ENCODE data around the gene FDXR. TPM values are rescaled to one million over a fixed set of nuclear protein-coding genes. Genes with fewer than 3 reads are reported as not detected.

FDXR gene
- total RNA-seq, 1 donor from 2014 or later: 4.3 TPM

DNA sequence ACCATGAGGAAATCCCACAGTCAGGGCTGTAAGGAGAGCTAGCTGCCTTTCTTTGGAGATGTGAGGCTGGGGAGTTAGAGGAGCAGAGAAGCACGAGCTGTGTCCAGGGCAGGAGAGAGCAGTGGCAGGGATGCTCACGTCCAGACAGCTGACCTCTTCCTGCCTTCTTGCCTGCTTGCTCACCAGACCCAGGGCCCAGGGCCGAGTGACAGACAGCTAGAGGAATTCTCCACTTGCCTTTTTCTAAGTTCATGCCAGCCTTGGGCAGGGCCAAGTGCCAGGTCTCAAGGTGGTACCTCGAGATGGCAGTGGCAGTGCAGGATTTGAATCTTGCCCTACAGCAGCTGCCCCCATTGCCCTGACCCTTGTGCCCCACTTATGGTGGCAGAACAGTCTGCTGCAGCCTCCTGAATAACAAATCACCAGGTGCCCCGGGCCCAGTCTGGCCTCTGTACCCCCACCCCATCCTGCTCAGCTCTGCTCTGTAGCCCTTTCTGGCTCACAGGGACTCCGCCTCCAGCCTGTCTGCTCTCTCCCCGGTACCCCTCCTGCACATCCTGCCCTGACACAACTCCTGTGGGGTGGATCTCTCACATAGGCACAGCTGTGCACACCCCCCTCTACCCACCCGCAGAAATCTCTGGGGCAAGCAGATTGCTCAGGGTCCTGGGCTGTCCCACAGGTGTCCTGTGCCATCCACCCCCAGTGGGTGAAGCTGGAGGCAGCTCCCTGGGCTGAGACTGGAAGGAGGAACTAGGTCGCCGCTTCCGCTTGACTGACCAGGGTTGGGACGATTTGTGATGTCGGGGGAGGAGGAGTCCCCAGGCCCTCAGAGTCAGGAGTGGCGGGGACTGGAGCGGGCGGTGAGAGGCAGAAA is 39.1 kb downstream of the FDXR start:
- DNase-seq: no peak

GRCh38 chr17:74832421-74832820 is 40.4 kb downstream of the FDXR start:
- DNase-seq: no peak

DNA sequence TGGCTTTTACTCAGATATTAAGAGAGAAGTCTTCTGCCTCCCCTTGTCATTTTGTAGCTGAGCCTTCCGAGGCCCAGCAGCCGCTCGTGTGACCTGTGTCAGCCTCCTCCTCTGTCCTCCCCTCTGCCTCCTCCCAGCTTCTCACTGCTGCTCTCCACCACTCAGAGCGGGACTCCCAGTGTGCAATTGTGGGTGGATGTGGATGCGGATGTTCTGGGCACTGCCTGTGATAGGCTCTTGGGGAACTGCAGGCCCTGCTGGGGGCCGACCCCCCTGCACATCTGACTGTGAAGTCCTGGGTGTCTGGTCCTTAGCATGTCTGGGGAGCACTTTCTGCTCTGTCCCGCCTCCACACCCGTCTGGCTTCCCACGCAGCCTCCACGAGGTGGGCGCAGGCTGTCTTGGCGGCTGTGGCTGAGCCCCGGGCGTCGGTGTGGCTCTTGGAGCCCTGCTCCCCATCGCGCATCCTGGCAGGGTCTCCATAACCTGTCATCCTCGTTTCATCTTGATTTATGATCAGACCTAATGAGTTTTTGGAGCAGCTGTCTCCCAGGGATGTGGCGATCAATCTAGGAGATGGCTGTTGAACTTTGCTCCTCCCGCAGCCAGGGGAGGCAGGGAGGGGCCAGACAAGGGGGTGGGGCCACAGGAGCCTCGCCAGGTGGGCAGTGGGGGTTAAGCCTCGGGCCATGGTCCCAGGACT is 41.2 kb downstream of the FDXR start:
- no peak for DNase-seq

DNA sequence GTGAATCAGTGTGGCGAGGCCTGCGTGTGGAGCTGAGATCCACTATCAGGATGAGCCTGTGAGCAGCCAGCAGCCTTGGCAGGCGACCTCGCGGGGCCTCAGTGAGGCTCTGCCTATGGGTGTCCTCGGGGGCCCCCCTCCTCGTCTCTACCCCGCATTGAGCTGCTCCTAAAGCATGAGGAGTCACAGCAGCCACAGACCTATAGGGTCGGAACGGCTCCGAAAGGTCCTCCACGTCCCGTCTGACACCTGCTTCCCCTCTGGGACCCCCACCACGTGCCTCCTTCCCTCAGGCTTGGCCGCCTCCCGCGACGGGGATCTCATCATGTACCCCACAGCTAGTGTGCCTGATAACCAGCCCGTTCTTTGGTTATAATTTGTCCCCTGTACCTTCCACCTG is 41.9 kb downstream of the FDXR start:
- DNase-seq: no peak

- no peak for DNase-seq
These were observed 45.0 kb downstream of the FDXR start for GRCh38 chr17:74827800-74828199.

DNA sequence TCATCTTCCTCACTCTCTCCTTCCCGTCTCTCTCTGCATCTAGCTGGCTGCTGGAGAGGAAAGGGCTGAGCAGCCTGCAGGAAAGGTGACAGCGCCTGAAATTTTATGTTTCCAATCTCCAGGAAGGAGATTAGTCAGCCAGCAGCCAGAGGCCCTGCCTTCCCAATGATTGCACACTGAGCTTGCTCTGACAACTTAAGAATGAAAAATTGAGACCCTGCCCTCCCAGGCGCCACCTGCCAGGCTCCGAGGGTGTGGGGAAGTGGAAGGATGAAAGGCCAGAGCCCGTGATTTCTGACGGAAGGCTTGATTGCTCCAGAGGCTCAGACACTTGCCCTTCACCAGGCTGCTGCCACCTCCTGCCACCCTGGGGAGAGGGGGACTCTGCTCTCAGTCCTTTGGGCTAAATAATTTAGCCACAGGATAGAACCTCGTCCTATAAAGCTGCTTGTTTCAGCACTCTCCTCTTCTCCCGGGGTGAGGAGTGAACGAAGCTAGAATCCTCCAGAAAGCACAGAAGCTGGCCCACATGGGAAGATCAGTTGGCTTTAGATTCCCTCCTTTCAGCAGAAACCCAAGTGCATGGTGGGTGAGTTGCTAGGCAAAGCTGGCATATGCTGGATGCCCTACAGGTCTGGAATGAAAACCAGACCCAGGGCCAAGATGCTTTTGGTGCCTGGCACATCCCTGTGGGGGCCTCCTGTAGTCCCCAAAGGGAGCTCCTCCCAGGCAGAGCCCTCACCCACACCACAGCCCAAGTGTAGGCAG is 46.7 kb downstream of the FDXR start:
- no peak for DNase-seq

DNA sequence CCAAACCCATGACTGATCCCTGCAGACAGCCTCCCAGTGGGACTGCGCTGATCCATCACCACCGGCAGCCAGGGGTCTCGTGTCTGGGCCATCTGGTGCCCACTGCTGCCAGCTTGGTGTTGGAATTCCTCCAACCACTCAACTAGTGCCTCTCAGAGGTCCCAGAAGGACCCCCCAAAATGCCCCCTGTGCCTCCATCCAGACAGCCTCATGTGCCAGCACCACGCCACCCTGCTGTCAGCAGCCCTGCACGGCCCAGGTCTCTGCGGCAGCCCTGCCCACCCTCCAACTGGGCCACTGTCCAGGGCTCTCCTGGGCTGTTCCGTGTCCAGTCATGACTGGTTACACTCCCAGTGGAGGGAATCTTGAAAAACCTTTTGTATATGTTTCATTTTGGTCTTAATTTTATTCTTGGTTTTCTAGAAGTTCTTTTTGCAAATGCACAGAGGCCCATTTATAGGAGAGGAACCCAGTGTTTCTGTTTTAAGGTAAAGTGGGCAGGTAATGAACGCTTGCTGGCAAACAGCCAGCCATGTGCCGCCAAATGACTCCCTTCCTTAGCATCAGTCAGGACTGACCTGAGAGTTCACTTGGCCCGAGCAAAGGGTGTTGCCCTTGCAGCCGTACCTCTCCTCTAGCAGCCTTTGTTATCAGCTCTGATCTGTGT is 47.7 kb downstream of the FDXR start:
- DNase-seq: peak; percentile 43

DNA sequence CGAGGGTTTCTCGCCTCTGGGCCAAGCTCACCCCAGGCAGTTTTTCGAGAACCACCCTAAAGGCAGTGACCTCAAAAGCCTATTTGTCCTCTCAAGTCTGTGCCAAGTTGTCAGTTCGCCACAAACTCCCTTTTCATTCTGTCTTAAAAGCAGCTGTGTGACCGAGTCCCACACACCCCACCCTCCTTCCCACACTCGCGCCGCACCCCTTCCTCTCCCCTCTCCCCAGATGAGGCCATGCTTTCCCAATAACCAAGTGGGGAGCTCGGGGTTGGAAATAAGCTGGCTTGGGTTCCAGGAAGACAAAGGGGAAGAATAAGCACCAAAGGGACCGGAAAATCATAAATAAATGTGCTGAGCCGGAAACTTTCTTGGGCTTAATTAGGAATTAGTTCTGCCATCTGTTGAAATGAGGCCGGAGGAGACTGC is 49.8 kb downstream of the FDXR start:
- peak; percentile 80 for DNase-seq

- no peak for DNase-seq
These were observed 50.4 kb downstream of the FDXR start for GRCh38 chr17:74822335-74822938.

DNA sequence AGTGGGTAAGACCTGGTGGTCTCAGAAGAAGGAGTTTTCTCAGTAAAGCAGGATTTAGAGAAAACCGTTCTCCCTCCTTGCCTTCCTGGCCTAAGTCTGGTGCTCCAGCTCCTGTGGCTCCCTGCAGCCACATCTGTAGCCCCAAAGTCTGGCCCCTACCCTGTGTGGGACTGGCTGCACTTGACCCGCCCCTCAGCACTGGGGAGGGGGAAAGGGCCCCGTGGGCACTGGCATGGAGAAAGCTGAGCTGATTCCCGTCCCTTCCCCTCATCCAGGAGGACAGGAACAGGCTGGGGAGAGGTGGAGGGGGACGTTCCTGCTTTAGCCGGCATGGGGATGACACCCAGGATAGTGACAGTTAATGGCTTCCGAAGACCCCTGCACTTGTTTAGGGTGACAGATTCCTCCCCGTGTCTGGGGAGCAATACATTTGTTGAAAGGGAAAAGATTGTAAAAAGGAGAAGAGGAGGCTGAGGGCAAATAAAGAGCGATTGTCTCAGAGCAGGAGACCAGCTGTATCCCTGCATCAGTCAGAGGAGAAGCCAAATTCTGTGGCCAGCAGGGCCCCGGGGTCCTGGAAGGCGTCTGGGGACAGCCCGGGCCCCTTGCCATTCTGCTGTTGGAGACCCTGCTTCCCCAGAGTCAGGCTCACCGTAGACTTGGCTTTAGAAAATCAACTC is 51.0 kb downstream of the FDXR start:
- DNase-seq: no peak

GRCh38 chr17:74819801-74820436 is 52.9 kb downstream of the FDXR start:
- no peak for DNase-seq

DNA sequence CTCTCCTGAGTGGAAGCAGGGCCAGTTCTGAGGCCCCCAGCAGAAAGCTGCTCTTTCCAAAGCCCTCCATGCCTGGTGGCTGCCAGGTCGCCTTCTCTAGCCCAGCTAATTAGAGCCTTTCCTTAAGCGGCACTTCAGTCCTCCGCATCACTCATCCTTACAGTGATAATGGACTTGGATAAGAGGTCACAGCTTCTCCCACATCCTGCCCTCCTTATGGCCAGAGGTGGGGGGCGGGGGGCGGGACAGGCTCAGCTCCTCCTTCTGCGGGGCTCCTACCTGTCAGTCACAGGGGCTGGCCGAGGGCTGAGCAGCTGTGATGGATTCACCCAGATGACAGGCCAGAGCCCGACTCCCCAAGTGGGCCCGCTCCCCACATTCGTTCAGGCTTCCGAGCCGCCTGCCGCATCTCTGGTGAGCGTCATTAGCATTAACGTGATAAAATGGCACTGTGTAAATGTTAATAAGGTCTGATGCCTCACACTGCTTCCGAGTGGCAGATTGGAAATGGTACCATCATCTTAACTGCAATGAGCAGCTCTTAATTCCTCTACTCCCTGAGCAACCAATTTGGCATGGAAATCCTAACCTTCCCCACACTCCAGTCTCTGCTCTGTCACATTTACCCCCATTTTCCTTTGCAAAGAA is 54.4 kb downstream of the FDXR start:
- no peak for DNase-seq

GRCh38 chr17:74816905-74817620 is 55.7 kb downstream of the FDXR start:
- DNase-seq: no peak

- peak; percentile 50 for DNase-seq
These were observed 57.0 kb downstream of the FDXR start for GRCh38 chr17:74815550-74816370.

- DNase-seq: no peak
These were observed 57.7 kb downstream of the FDXR start for GRCh38 chr17:74815067-74815466.

DNA sequence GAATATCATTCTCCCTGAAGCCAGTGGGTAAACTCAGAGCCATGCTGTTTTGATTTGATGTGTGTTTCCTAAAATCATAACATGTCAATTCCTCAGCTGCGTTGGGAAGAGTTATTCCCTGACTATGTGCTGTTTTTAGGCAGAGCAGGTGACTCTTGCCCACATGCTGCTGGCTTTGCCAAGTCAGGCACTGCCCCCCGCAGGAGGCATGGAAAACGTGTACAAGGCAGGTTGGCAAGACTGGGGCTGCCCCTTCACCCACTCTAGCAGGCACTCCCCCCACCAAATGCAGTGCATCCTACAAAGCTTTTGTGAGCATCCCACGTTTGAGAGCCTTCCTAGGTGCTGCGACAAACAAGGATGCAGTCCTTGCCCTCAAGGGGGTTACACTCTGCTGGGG is 58.3 kb downstream of the FDXR start:
- no peak for DNase-seq

Data from tongue (tissue), 2 donors.